Epidermal melanocyte (primary cell): ENCODE data around the gene AUP1.
"Not testable (repeated sequence)": the region's sequence is repeated elsewhere in the genome, so short reads cannot be mapped to it uniquely, and the experiment has no call there.

ENCODE experiments used
- DNase-seq: peaks from one replicate; pipeline ENCODE4 v3.0.0; 2011; ENCODE audit warnings: low spot score; ENCODE audit not compliant: insufficient read length

AUP1 gene, protein sequence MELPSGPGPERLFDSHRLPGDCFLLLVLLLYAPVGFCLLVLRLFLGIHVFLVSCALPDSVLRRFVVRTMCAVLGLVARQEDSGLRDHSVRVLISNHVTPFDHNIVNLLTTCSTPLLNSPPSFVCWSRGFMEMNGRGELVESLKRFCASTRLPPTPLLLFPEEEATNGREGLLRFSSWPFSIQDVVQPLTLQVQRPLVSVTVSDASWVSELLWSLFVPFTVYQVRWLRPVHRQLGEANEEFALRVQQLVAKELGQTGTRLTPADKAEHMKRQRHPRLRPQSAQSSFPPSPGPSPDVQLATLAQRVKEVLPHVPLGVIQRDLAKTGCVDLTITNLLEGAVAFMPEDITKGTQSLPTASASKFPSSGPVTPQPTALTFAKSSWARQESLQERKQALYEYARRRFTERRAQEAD

DNA sequence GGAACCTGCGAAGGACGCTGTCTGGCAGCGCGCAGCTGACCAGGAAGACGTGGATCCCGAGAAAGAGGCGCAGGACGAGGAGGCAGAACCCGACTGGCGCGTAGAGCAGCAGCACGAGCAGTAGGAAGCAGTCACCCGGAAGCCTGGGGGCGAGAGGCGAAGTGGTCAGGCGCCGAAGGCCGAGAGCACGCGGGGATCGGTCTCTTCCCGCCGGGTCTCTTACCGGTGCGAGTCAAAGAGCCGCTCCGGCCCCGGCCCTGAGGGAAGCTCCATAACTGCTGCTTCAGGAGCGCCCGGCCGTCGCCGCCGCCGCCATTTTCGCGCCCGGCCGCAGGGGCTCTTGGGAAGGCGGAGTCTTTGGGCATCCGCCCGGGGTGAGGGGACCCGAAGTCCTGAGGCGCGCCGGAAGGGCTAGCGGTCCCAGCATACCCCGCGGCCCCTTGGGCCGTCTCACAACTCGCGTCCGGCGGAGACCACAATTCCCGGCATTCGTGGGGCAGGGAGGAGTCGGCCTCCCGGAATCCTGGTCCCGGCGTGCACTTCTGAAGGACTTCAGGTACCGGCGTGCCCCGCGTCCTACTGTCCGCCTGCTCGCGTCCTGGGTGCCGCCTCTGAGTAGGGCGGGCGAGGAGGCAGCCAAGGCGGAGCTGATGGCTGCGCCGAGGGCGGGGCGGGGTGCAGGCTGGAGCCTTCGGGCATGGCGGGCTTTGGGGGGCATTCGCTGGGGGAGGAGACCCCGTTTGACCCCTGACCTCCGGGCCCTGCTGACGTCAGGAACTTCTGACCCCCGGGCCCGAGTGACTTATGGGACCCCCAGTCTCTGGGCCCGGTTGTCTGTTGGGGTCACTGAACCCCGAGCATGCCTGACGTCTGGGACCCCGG, at the start of gene AUP1, which contains the start of gene HTRA2:
Gene AUP1, minus strand, starts transcription at position 350 of the 882 bp plus-strand sequence. Its CDS starts 77 bp downstream, at position 273.
Gene HTRA2, plus strand, starts transcription at position 577 of the 882 bp plus-strand sequence. Its CDS starts 74 bp downstream, at position 651.
- peak; percentile 99 for DNase-seq

DNA sequence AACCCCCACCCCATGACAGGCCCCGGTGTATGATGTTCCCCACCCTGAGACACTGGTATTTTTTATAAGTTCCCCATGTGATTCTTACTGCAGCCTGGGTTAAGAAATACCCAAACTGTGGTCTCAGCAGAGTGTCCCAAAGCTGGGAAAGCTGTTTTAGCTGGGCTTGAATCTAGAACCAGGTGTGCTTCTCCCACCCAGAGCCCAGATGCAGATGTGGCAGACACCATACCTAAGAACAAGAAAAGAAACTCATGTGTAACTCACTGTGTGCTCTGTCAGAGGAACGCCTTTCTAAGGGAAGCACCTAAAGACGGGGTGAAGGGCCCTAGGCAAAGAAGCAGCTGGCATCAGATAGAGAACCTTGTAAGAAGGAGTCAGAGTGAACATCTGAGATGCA, 48.9 kb upstream of the AUP1 start:
- no peak for DNase-seq

DNA sequence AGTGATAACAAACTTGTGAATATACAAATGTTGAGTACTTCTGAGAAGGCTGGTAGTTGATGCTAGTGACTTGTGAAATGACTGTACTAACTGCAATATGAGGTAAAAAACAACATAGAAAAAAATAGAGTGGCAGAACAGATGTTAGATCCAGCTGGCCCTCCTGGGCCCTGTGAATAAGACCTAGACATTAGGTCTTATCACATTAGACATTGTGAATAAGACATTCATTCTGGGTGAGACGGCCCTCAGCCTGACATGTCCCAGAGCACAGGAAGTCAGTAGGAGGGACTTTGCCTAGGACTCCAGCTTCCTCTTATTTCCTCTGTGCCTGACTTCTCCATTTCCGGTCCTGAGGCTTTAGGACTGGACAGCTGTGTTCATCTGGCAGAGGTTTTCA, 47.9 kb upstream of the AUP1 start:
- no peak for DNase-seq

DNA sequence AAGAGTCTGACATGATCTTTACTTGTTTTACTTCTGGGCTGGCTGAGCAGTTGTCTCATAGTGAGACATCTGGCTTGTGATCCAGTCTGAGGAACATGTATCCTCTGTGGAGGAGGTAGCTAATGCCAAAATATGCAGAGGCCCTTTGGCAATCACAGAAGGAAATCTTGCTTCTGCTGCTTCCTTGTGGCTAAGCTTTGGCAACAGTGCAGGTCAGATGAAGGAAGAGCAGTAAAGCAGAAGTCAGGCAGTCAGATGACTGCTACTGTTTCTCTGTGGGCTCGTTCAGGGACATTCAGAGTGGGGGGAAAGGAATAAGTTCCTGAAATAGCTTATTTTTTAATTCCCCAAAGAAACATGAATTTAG, 47.3 kb upstream of the AUP1 start:
- DNase-seq, result no peak

DNA sequence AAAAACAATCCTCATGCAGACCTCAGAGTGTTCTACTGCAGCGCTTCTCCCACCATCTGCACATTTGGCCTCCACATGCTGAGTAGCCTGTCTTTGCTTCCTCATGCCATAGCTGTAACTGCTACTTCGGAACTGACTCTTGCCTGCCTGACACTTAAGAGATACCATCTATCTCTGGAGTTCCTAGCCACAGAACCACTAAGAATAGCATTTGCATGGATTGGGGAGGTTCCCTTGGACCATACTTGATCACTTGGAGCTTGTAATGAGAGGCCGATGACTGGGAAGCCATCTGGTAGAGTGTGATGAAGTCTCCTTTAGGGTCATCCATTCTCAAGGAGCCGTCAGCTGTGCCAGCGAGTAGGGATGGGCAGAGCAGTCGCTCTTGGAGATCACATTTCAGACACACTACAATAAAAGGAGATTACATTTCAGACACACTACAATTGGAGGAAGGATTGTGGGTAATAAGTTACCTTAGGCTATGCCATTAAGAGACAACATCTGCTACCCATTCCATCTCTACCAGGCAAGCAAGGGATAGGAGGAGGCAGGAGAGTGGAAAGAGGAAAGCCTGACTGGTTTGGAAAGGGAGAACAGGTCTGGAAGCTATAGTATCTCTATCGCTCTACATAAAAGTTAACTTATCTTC, 46.8 kb upstream of the AUP1 start:
- DNase-seq, result no peak

DNA sequence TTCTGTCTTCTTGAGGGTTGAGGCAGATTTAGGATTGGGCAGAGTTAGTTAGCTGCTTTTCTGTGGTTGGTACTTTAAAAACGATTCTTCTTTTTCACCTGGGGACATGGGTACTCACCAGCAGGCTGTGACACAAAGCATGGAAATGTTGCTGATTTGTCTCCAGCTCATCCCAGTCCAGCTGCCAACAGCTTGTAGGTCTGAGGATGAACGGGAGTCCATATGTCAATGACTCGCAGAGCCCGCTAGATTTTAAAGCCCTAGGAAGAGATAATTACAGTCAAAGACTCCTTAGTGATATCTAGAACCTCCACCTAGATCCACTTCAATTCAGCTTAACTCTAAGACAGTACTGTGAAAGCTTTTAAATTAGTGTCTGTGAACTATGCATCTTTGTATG, 45.8 kb upstream of the AUP1 start:
- no peak for DNase-seq

DNA sequence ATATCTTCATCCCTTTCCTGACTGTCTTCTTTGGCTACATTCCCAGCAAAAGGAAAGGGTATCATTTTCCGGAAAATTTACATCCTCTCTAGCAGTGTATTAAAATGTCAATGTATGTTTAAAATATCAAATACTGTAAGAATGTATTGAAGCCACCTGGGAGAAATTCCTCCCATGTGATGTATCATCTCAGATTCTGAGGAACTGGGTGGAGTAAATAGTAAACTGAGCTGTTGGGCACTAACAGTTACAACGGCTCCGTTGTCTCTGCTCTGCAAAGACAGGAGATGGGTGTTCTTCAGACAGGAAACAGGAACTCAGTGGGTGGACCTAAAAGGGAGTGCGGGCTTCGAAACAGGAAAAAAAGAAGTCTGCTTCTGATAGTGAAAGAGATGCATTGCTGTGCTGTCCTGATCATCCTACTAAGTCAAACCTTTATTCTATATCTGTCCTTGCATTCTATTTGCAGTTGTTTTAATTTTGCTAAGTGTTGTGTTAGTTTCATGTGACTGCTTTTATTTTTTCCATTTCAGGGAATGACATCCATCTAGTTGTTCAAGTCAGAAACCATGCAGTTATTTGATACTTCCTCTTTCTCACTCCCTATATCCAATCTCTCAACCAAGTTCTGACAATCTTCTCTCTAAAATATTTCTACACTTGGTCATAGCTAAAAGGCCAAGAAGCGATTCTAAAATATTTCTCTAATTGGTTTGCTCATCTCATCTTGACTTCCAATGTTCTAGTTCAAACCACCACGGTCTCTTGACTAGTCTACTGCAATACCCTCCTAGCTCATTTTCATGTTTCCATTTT, 44.4 kb upstream of the AUP1 start:
- DNase-seq, result peak; percentile 71

DNA sequence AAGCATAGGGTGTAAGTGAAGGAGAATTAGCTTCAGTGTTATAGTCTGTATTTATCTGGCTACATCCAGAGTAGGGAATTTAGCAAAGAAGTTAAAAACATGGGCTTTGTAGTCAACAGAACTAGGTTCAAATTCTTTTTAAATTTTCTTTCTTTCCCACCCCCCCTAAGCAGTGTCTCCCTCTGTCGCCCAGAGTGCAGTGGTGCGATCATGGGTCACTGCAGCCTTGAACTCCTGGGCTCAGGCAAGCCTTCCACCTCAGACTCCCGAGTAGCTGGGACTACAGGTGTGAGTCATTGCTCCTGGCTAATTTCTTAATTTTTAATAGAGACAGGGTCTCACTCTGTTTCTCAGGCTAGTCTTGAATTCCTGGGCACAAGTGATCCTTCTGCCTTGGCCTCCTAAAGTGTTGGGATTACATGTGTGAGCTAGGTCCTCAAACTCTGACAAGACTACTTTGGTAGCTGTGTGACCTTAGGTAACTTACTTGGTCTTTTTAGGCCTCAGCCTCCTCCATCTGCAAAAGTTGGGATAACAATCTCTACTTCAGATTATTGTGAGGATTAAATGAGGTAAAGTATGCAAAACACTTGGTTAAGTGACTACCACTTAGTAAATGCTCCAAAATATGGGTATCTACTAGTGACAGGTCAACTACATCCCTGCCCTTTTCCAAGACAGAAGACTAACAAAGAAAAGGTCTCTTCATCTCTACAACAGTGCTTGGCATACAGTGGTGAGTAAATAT, 42.8 kb upstream of the AUP1 start:
- DNase-seq, result no peak

DNA sequence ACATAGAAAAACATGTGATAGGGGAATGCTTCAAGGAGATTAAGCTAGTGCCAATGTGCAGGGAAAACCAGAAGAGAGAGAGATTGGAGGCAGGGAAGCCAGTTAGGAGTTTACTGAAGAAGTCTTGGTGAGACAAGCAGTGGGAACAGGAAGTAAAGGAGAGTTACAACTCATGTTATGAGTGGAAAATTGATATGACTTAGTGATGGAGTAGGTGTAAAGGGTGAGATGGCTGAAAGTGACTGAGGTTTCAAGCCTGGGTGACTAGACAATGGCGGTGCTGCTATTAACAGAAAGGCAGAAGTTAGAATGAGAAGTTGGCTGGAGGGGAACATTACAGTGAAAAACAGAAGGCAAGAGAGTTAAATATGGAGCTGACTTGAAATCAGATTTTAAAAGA, 41.6 kb upstream of the AUP1 start:
- DNase-seq, result no peak

DNA sequence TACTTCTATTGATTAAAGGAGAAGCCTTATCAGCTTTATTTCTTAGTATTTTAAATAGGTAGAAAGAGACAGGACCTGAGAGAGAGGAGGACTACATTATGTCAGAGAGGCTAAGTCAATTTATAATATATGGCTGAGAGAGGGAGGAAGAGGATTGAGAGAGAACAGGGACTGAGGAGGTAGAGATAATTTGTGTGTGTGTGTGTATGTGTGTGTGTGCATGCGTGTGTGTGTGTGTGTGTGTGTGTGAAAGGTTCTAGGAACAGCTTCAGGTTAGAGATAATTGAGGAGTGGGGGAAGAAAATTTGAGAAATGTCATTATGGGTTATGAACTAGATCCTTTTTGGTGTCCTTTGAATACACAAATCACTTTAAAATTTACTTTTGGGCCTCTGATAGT, 40.2 kb upstream of the AUP1 start:
- DNase-seq, result no peak

DNA sequence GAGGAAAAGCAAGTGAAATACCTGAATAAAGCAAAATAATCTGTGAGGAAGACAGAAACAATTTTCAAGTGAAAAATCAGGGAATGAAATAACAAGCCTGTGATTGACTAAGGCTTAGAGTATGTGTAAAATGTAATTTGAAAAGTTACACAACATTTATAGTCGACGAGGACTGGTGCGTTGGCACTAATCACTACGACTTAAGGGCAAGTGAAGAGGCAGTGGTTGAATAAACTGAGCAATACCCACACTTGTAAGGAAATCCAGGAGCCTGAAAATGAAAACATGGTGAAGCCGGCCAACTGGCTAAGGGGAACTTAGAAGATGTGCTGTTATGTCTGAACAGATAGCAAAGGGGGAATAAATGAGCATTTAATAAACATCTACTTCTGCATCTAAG, 38.4 kb upstream of the AUP1 start:
- no peak for DNase-seq

DNA sequence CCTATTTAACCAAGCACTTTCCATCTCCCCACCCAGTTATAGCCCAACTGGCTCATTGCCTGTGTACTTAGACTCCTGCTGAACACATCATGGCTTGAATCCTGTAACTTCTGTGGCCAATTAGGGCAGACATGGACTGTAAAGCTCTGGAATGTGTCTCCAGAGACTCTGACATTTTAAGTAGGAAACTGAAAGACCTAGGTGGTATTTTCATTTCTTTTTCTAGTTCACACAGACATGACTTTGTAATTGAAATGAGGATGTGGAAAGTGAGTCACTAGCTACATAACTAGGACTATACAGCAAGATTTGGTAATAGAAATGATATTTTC, 37.2 kb upstream of the AUP1 start:
- no peak for DNase-seq

DNA sequence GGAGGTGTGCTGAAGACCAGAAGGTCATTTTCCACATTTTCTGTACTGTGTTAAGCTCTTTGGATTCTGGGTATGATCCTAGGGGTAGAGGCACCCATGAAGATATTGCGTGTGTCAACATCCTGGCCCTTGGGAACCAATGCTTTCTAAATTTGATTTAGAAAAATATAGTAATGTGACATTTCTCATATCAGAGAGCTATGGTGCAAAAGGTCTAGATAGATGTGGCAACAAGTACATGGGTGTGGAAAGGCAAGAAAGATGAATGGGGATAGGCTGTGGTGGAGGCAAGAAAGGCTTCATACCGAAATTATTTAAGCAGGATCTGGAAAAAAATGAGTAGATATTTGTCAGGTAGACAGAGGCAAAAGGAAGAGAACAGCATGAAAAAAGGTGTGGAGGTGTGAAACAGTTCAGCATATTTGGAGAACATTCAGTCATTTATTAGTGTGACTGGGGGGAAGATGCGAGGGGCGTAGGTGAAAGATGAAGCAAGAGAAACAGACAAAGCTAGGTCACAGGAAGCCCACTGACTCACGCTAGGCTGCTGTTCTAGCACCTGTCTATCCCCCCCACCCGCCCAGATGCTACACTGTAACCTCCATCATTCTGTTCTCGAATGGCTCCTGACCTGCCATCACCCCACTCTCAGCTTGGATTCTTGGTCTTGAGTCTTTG, 36.7 kb upstream of the AUP1 start:
- DNase-seq, result no peak

DNA sequence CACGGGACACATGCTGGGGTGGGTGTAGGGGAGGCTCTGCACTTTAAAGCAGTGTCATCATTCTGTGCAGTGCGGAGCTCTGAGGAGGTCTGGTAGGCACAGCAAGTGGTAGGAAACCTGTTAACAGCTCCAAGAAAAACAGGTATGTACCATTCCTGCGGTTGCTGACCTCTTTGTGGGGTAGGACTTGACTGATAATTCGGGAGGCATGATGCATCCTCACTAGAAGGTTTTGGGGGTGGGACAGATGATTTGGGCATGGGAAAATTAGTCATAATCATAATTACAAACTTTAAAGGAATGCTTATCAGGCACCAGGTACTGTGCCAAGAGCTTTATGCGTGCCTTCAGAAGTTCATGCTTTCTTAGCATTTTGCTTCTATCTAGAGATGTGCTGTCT, 34.7 kb upstream of the AUP1 start:
- DNase-seq, result no peak

DNA sequence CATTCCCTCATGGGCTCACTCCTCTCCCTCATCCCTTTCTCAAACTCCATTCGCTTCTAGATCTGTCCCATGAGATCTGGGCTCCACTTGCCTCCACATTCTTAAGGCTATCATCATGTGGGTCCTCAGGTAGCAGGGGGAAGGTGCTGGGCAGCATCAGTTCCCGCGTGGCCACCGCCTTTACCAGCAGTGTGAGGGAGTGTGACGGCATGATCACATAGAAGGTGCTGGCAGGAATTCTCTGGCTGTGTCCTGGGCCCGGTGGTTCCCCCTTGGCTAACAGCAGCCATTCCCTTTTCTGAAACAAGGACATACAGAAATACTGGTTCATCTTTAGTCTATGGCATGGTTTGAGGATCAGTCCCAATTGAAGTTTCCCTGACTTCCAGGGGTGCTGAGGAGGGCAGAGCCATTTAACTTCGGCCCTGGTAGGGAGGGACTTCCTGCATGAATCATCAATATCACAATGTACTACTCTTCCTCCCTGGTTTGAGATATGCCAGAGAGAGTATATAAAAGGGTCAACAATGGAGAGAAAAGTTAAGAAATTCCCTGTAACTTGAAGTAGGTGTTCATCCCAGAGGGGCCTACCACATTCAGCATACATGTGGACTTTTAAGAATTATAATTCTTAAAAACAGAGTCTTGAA, 32.7 kb upstream of the AUP1 start:
- no peak for DNase-seq

DNA sequence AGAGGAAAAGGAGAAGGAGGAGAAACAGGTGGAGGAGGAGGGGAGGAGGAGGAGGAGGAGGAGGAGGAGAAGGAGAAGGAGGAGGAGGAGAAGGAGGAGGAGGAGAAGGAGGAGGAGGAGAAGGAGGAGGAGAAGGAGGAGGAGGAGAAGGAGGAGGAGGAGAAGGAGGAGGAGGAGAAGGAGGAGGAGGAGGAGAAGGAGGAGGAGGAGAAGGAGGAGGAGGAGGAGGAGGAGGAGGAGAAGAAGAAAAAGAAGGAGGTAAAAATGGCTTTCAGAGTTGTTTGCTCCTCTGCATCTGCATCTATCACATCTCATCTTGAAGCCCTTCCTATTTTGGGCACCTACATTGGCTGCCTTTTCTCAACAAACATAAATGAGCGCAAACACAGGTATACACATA, 31.5 kb upstream of the AUP1 start:
- not testable (repeated sequence) for DNase-seq

DNA sequence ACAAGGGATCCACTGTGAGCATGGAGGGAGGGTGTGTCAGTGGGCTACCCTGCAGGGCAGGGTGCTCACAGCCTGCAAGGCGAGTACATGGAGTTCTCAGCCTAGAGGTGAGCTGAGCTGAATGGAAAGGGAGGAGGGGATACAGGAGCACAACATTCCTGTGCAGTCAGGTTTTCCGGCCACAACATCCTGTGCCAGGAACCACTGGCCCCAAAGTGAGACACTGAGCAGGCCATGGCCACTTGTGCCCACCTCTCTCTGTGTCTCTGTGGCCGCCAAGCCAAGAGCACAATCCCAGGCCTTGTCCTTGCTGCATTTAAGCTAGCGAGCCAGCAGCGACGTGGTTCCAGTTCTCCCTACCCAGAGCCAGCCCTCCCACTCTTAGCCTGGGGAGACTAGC, 31.1 kb upstream of the AUP1 start:
- no peak for DNase-seq

DNA sequence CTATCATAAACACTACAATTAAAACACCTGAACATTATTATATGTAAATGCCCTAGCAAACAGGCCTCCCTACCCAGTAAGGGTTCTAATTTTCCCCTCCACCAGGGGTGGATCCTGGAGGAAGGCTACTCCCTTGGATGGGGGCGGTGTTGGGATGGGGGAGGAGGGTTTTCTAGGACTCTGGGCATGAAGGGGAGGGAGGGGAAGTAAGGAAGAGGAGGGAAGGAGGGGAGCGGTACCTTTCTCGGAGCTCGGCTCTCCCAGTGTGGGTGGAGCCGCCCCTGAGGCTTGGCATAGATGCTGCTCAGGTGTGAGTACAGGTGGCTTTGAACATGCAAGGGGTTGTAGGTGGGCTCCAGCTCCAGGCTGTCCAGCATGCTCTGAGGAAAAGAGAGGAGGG, 30.4 kb upstream of the AUP1 start:
- DNase-seq, result no peak
